SK-N-SH (cell line): Measurements from ENCODE around the gene DIS3L2. TPM values are rescaled to one million over a fixed set of nuclear protein-coding genes. Genes with fewer than 3 reads are reported as not detected.

ENCODE experiments used
- CTCF ChIA-PET: fragments of 300-600, 350-600 bp; formaldehyde crosslinking; extraction: SDS; loops from one replicate; lab custom pipeline; 2021; lab: Yijun Ruan, JAX
- POLR2A ChIA-PET: fragments of 350-600 bp; sonication (Branson Sonifier 250); formaldehyde crosslinking; extraction: SDS; loops from one replicate; lab custom pipeline; 2020; ENCODE audit warnings: antibody characterized with exemption, inconsistent platforms; lab: Yijun Ruan, JAX
- DNase-seq: peaks from one replicate; pipeline ENCODE4 v3.0.0; 2012
- H2AFZ ChIP-seq: fragments of 200-600 bp; sonication (generic); 2 replicates; pipeline ENCODE4 v1.8.1; 2016; ENCODE audit warnings: antibody characterized with exemption, mild to moderate bottlenecking, low read depth
- H3F3A ChIP-seq: fragments of 200-600 bp; sonication (generic); replicated peaks from 2 replicates; pipeline ENCODE3; 2016; ENCODE audit warnings: antibody characterized with exemption, mild to moderate bottlenecking; ENCODE audit not compliant: insufficient read depth
- H3K27ac ChIP-seq, 2 experiments: fragments of 200-500 bp in 1 of 2; fragments of 200-600 bp in 1 of 2; sonication (Bioruptor generic) in 1 of 2; sonication (generic), shearing (Covaris generic) in 1 of 2; 2 replicates each; pipeline versions ENCODE4 v1.5.1 to v1.6.1; 2014 to 2016; ENCODE audit warnings: low read depth in 2 of 2, inconsistent platforms in 1 of 2, low read length in 1 of 2, mild to moderate bottlenecking in 1 of 2, mixed read lengths in 1 of 2
- H3K27me3 ChIP-seq: fragments of 200-600 bp; sonication (generic), shearing (Covaris generic); 2 replicates; pipeline ENCODE4 v1.6.1; 2016; ENCODE audit warnings: mixed run types; ENCODE audit not compliant: insufficient read depth
- H3K36me3 ChIP-seq, 2 experiments: fragments of 200-500 bp in 1 of 2; fragments of 200-600 bp in 1 of 2; sonication (Bioruptor generic) in 1 of 2; sonication (generic) in 1 of 2; replicated peaks in 1 of 2; 2 replicates each; pipeline versions ENCODE3 to v1.5.1; 2014 to 2016; ENCODE audit warnings: low read length in 1 of 2, mild to moderate bottlenecking in 1 of 2; ENCODE audit not compliant: insufficient read depth in 2 of 2, control insufficient read depth in 1 of 2
- H3K4me1 ChIP-seq, 2 experiments: fragments of 200-500 bp in 1 of 2; fragments of 200-600 bp in 1 of 2; sonication (Bioruptor generic) in 1 of 2; sonication (generic), shearing (Covaris generic) in 1 of 2; 2 replicates each; pipeline versions ENCODE4 v1.5.1 to v1.6.1; 2014 to 2016; ENCODE audit warnings: low read depth in 1 of 2, low read length in 1 of 2, mixed run types in 1 of 2; ENCODE audit not compliant: insufficient read depth in 2 of 2, control insufficient read depth in 1 of 2
- H3K4me2 ChIP-seq: fragments of 200-600 bp; sonication (generic), shearing (Covaris generic); 2 replicates; pipeline ENCODE4 v1.6.1; 2017; ENCODE audit warnings: mixed run types
- H3K4me3 ChIP-seq, 2 experiments: fragments of 200-500 bp in 1 of 2; fragments of 200-600 bp in 1 of 2; sonication (Bioruptor generic) in 1 of 2; sonication (generic), shearing (Covaris generic) in 1 of 2; 2 replicates each; pipeline versions ENCODE4 v1.5.1 to v1.8.1; 2014 to 2016; ENCODE audit warnings: low read depth in 2 of 2, inconsistent platforms in 1 of 2, low read length in 1 of 2, mild to moderate bottlenecking in 1 of 2, mixed read lengths in 1 of 2, moderate library complexity in 1 of 2
- H3K79me2 ChIP-seq: fragments of 200-600 bp; sonication (generic); 2 replicates; pipeline ENCODE4 v1.8.1; 2017; ENCODE audit warnings: mild to moderate bottlenecking; ENCODE audit not compliant: insufficient read depth
- H3K9ac ChIP-seq: fragments of 200-600 bp; sonication (generic); 2 replicates; pipeline ENCODE4 v1.6.1; 2017; ENCODE audit warnings: mixed run types
- H3K9me2 ChIP-seq: fragments of 200-600 bp; sonication (generic); 2 replicates; pipeline ENCODE4 v1.6.1; 2017; ENCODE audit warnings: mixed run types
- H3K9me3 ChIP-seq: fragments of 200-600 bp; sonication (generic); 2 replicates; pipeline ENCODE4 v1.6.1; 2017; ENCODE audit warnings: mixed run types, mild to moderate bottlenecking, moderate library complexity
- H4K20me1 ChIP-seq: fragments of 200-600 bp; sonication (generic); 2 replicates; pipeline ENCODE4 v1.6.1; 2017; ENCODE audit warnings: mild to moderate bottlenecking, mixed run types; ENCODE audit not compliant: insufficient read depth
- ELF1 ChIP-seq: IDR thresholded peaks from 2 replicates; pipeline ENCODE4 v1.4.0; 2012
- EP300 ChIP-seq, 2 experiments: IDR thresholded peaks; 2 replicates each; pipeline versions ENCODE4 v1.4.0 to v1.6.1; 2012; ENCODE audit warnings: borderline replicate concordance in 1 of 2, low read depth in 1 of 2, low read length in 1 of 2
- EZH2phosphoT487 ChIP-seq: fragments of 200-600 bp; sonication (generic); IDR thresholded peaks from 2 replicates; pipeline ENCODE4 v1.6.1; 2017; ENCODE audit warnings: low read depth, mixed run types, mild to moderate bottlenecking, antibody characterized with exemption, moderate library complexity, borderline replicate concordance
- FOXJ3 ChIP-seq: sonication (generic); formaldehyde crosslinking; IDR thresholded peaks from 2 replicates; pipeline ENCODE4 v1.5.1; 2020; ENCODE audit warnings: mild to moderate bottlenecking, missing genetic modification reagents
- FOXM1 ChIP-seq: IDR thresholded peaks from 2 replicates; pipeline ENCODE4 v1.4.0; 2012; ENCODE audit warnings: low read depth, mild to moderate bottlenecking
- MEF2A ChIP-seq: IDR thresholded peaks from 2 replicates; pipeline ENCODE4 v1.4.0; 2012; ENCODE audit warnings: low read depth, borderline replicate concordance
- NFIC ChIP-seq: IDR thresholded peaks from 2 replicates; pipeline ENCODE4 v1.4.0; 2012; ENCODE audit warnings: borderline replicate concordance
- PBX3 ChIP-seq: IDR thresholded peaks from 2 replicates; pipeline ENCODE4; 2012
- POLR2AphosphoS5 ChIP-seq: IDR thresholded peaks from 2 replicates; pipeline ENCODE4 v1.6.1; 2012; ENCODE audit warnings: low read depth, low read length
- RAD21 ChIP-seq: IDR thresholded peaks from 2 replicates; pipeline ENCODE4 v1.6.1; 2012; ENCODE audit warnings: mild to moderate bottlenecking, low read length
- RCOR1 ChIP-seq: fragments of 150-350 bp; IDR thresholded peaks from 2 replicates; pipeline ENCODE4 v1.6.1; 2017; ENCODE audit warnings: antibody characterized with exemption, low read length
- SIN3A ChIP-seq: IDR thresholded peaks from 2 replicates; pipeline ENCODE4 v1.6.1; 2012; ENCODE audit warnings: low read depth, mild to moderate bottlenecking, low read length, moderate library complexity, borderline replicate concordance
- TCF12 ChIP-seq: IDR thresholded peaks from 2 replicates; pipeline ENCODE4 v1.4.0; 2012
- TEAD4 ChIP-seq: IDR thresholded peaks from 2 replicates; pipeline ENCODE4 v1.4.0; 2012; ENCODE audit warnings: mild to moderate bottlenecking, borderline replicate concordance; ENCODE audit not compliant: insufficient read depth
- USF1 ChIP-seq: IDR thresholded peaks from 2 replicates; pipeline ENCODE4 v1.4.0; 2012; ENCODE audit warnings: low read depth, borderline replicate concordance
- USF2 ChIP-seq: fragments of 150-350 bp; IDR thresholded peaks from 2 replicates; pipeline ENCODE4 v1.6.1; 2017; ENCODE audit warnings: antibody characterized with exemption, low read length, low read depth, borderline replicate concordance
- YY1 ChIP-seq: IDR thresholded peaks from 2 replicates; pipeline ENCODE4 v1.4.0; 2012; ENCODE audit warnings: low read depth, mild to moderate bottlenecking
- WGBS: methylation state at CpG from one replicate; pipeline ENCODE4 v1.1.6; 2017; ENCODE audit warnings: low lambda C conversion rate; 5-methylcytosine and 5-hydroxymethylcytosine counted together
- polyA plus RNA-seq, 3 experiments: library from polyadenylated mRNA; depleted of rRNA; stranded (reverse); fragments of >200 nt; gene quantifications; 2 replicates each; pipeline ENCODE4 v1.2.3, GENCODE V29; 2012
- TF ChIP-seq, protein P1 (sequence below): IDR thresholded peaks from 2 replicates; pipeline ENCODE4 v1.4.0; 2012; ENCODE audit warnings: low read depth
- TF ChIP-seq, protein P2 (sequence below): fragments of 150-350 bp; IDR thresholded peaks from 2 replicates; pipeline ENCODE4 v1.6.1; 2016; ENCODE audit warnings: mild to moderate bottlenecking, low read depth, low read length

Gene DIS3L2
- polyA plus RNA-seq, 1 of the 3 experiments (the other 2 are of a cell fraction) = 17.9 TPM

DNA sequence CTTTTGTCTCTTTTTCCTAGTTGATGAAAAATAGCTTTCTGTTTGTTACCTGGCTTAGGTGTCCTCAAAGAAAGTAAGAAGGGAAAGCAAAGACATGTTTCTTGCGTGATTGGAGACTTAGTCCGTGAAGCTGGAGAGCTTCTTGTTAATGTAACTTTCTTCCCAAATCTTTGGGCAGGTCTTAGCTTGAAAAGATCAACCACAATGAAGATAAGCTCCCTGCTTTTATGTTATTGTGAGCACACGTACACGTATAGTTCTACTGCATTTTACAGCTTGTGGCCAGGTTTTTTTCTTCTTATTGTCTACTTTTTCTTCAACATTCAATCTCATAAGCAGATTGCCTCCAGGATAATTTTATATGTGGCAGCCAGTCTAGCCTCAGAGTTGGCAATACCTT is 99.8 kb downstream of the DIS3L2 start:
- TF ChIP-seq USF2 (no peak), FOXM1 (no peak), POLR2AphosphoS5 (no peak), YY1 (no peak), RCOR1 (no peak), ELF1 (no peak), FOXJ3 (CRISPR knock-in tag) (no peak), MEF2A (no peak), TCF12 (no peak), EZH2phosphoT487 (no peak), SIN3A (no peak), RAD21 (no peak), EP300 (IDR thresholded peaks at IDR 0.05; ENCODE audit: borderline replicate concordance in 1 of 2, low read depth in 1 of 2, low read length in 1 of 2) (no peak), NFIC (no peak)
- TF ChIP-seq, protein P1, sequence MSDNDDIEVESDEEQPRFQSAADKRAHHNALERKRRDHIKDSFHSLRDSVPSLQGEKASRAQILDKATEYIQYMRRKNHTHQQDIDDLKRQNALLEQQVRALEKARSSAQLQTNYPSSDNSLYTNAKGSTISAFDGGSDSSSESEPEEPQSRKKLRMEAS = no peak
- H3F3A ChIP-seq = no peaks in the 10 kb centered on the region
- ChIA-PET POLR2A (no interaction called here), CTCF (interaction anchor here (0.9 to 1.5 kb wide), 2 partner anchors 9 to 135 kb away, joined by 3 to 4 read pairs; partner anchors contain the start of gene NPPC)
- no peak overlapping the region for H3K27ac ChIP-seq
- WGBS = 98% methylated on average over 4 of the region's 4 CpGs
- H3K9ac ChIP-seq = no peak overlapping the region
- no peak overlapping the region for H3K4me2 ChIP-seq
- no peaks in the 10 kb centered on the region for H3K9me3 ChIP-seq
- peaks cover 17% of the 10 kb centered on the region; the same call in 1 of the 2 replicates for H3K79me2 ChIP-seq
- H2AFZ ChIP-seq = no peak overlapping the region
- no peaks in the 10 kb centered on the region; the same call in 1 of the 2 replicates for H4K20me1 ChIP-seq
- no peak for DNase-seq
- no peaks in the 10 kb centered on the region for H3K4me1 ChIP-seq
- H3K9me2 ChIP-seq = no peaks in the 10 kb centered on the region; the same call in 1 of the 2 replicates
- no peaks in the 10 kb centered on the region for H3K27me3 ChIP-seq
- peaks cover 0 to 6% of the 10 kb centered on the region in 2 experiments for H3K36me3 ChIP-seq
- no peak overlapping the region for H3K4me3 ChIP-seq

DNA sequence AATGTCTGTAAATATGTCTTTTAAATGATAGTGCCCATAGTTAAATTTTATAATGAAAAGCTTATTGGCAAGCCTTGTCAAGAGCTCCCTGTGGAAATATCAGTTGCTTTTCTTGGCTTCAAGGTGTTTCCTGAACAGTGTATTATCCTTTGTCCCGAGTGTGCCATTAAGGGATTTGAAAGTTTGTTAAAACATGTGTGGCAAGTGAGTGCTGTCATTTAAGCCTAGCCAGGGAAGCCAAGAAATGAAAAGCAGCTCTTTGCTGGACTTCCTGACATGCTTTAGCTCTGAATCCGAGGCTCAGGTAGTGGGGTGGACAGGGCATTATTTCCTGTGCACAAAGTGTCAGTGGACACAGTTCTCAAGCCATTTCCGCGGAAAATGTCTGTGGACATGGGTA is 111.5 kb downstream of the DIS3L2 start:
- H3K36me3 ChIP-seq = no peaks in the 10 kb centered on the region
- no peaks in the 10 kb centered on the region for H3K9me3 ChIP-seq
- ChIA-PET POLR2A (no interaction called here), CTCF (interaction anchor here (1.5 kb wide), 1 partner anchor 8 kb away, joined by 3 read pairs; no protein-coding TSS in a partner anchor)
- H3K79me2 ChIP-seq = peaks cover 6% of the 10 kb centered on the region; the same call in 1 of the 2 replicates
- DNase-seq = no peak
- no peaks in the 10 kb centered on the region for H3K9me2 ChIP-seq
- no peak overlapping the region for H3K4me2 ChIP-seq
- H3K4me3 ChIP-seq = no peak overlapping the region
- H3K4me1 ChIP-seq = no peaks in the 10 kb centered on the region
- no peak overlapping the region for H3K9ac ChIP-seq
- peaks cover 3% of the 10 kb centered on the region; the same call in 1 of the 2 replicates for H4K20me1 ChIP-seq
- H2AFZ ChIP-seq = no peak overlapping the region
- no peaks in the 10 kb centered on the region for H3F3A ChIP-seq
- H3K27ac ChIP-seq = no peak overlapping the region
- H3K27me3 ChIP-seq = no peaks in the 10 kb centered on the region
- 97% methylated on average over 4 of the region's 4 CpGs for WGBS
- no peak for TF ChIP-seq TEAD4
- TF ChIP-seq PBX3 = no peak
- TF ChIP-seq USF1 = no peak
- TF ChIP-seq USF2 = no peak
- TF ChIP-seq, protein P2, sequence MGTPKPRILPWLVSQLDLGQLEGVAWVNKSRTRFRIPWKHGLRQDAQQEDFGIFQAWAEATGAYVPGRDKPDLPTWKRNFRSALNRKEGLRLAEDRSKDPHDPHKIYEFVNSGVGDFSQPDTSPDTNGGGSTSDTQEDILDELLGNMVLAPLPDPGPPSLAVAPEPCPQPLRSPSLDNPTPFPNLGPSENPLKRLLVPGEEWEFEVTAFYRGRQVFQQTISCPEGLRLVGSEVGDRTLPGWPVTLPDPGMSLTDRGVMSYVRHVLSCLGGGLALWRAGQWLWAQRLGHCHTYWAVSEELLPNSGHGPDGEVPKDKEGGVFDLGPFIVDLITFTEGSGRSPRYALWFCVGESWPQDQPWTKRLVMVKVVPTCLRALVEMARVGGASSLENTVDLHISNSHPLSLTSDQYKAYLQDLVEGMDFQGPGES = no peak
